ENCODE measurements around the gene MAF. TPM values are rescaled to one million over a fixed set of nuclear protein-coding genes. Genes with fewer than 3 reads are reported as not detected.

MAF gene
- total RNA-seq, 1 experiment from 2014 or later: not detected

- H3K27ac ChIP-seq: no peak overlapping the region
- intact Hi-C loops (cut with micrococcal nuclease; ENCODE audit: unreplicated experiment): no loop called here
- H3K27me3 ChIP-seq (ENCODE audit: insufficient read depth, low read depth): peaks cover 24% of the 10 kb centered on the region; the same call in 1 of the 2 replicates
- H3K4me3 ChIP-seq: no peak overlapping the region
- POLR2A ChIA-PET (ENCODE audit: unreplicated experiment): no interaction called here
- H3K36me3 ChIP-seq (ENCODE audit: low read depth): no peaks in the 10 kb centered on the region
- TF ChIP-seq CTCF (conservative IDR thresholded peaks at IDR 0.05) (no peak), EZH2 (IDR thresholded peaks at IDR 0.05; ENCODE audit: low read depth) (no peak)
- no peaks in the 10 kb centered on the region for H3K4me1 ChIP-seq (replicated peaks; ENCODE audit: insufficient read depth)
- no peaks in the 10 kb centered on the region for H3F3A ChIP-seq (ENCODE audit: insufficient read depth, low read depth)
- no peaks in the 10 kb centered on the region for H3K9me3 ChIP-seq (ENCODE audit: insufficient read depth, low read depth)
- H3K4me2 ChIP-seq: no peak overlapping the region
- H4K20me1 ChIP-seq (ENCODE audit: insufficient read depth): no peaks in the 10 kb centered on the region
- no peaks in the 10 kb centered on the region for H3K79me2 ChIP-seq (ENCODE audit: low read depth)
- no peak for DNase-seq
- no TSS peak for BruUV-seq (replicated peaks)
- H2AFZ ChIP-seq: no peak overlapping the region
- H3K9me2 ChIP-seq (ENCODE audit: insufficient read depth): no peaks in the 10 kb centered on the region
- CTCF ChIA-PET: no interaction called here
These were observed 45.6 kb downstream of the MAF start for GRCh38 chr16:79554912-79555311.

GRCh38 chr16:79550373-79550772 lies 50.2 kb downstream of the MAF start:
- ChIA-PET POLR2A (ENCODE audit: unreplicated experiment) (no interaction called here), CTCF (no interaction called here)
- Histone ChIP-seq H3F3A (ENCODE audit: insufficient read depth, low read depth) (no peaks in the 10 kb centered on the region), H3K4me3 (no peak overlapping the region), H3K9me2 (ENCODE audit: insufficient read depth) (no peaks in the 10 kb centered on the region), H3K9me3 (ENCODE audit: insufficient read depth, low read depth) (no peaks in the 10 kb centered on the region), H3K4me2 (no peak overlapping the region), H3K27ac (no peak overlapping the region), H3K27me3 (ENCODE audit: insufficient read depth, low read depth) (peaks cover 24% of the 10 kb centered on the region; the same call in 1 of the 2 replicates), H3K4me1 (replicated peaks; ENCODE audit: insufficient read depth) (no peaks in the 10 kb centered on the region), H3K36me3 (ENCODE audit: low read depth) (no peaks in the 10 kb centered on the region), H3K79me2 (ENCODE audit: low read depth) (no peaks in the 10 kb centered on the region), H2AFZ (no peak overlapping the region), H4K20me1 (ENCODE audit: insufficient read depth) (no peaks in the 10 kb centered on the region)
- intact Hi-C loops (cut with micrococcal nuclease; ENCODE audit: unreplicated experiment): no loop called here
- TF ChIP-seq CTCF (conservative IDR thresholded peaks at IDR 0.05) (no peak), EZH2 (IDR thresholded peaks at IDR 0.05; ENCODE audit: low read depth) (no peak)
- DNase-seq: no peak
- BruUV-seq (replicated peaks): no TSS peak

GRCh38 chr16:79547085-79547484 lies 53.5 kb downstream of the MAF start:
- no peaks in the 10 kb centered on the region for H3K9me3 ChIP-seq (ENCODE audit: insufficient read depth, low read depth)
- H3K9me2 ChIP-seq (ENCODE audit: insufficient read depth): no peaks in the 10 kb centered on the region
- H3K4me3 ChIP-seq: no peak overlapping the region
- no peak overlapping the region for H3K27ac ChIP-seq
- no peak for TF ChIP-seq EZH2 (IDR thresholded peaks at IDR 0.05; ENCODE audit: low read depth)
- TF ChIP-seq CTCF (conservative IDR thresholded peaks at IDR 0.05): no peak
- no peaks in the 10 kb centered on the region for H3K79me2 ChIP-seq (ENCODE audit: low read depth)
- H3K27me3 ChIP-seq (ENCODE audit: insufficient read depth, low read depth): peaks cover 1% of the 10 kb centered on the region; the same call in 1 of the 2 replicates
- no peaks in the 10 kb centered on the region for H3K4me1 ChIP-seq (replicated peaks; ENCODE audit: insufficient read depth)
- ChIA-PET CTCF (no interaction called here), POLR2A (ENCODE audit: unreplicated experiment) (no interaction called here)
- intact Hi-C loops (cut with micrococcal nuclease; ENCODE audit: unreplicated experiment): no loop called here
- no peak for DNase-seq
- H3K4me2 ChIP-seq: no peak overlapping the region
- H4K20me1 ChIP-seq (ENCODE audit: insufficient read depth): no peaks in the 10 kb centered on the region
- BruUV-seq (replicated peaks): no TSS peak
- H3K36me3 ChIP-seq (ENCODE audit: low read depth): no peaks in the 10 kb centered on the region
- no peaks in the 10 kb centered on the region for H3F3A ChIP-seq (ENCODE audit: insufficient read depth, low read depth)
- no peak overlapping the region for H2AFZ ChIP-seq
